Left hindlimb (tissue), 1 donor: ENCODE results near the gene KLHL17.
"Not testable (repeated sequence)": the region's sequence is repeated elsewhere in the genome, so short reads cannot be mapped to it uniquely, and the experiment has no call there.

ENCODE experiments used
- DNase-seq: peaks from one replicate; pipeline ENCODE4 v3.0.0-alpha.2; 2018

Gene KLHL17

GRCh38 chr1:982765-983436 lies 22.5 kb downstream of the KLHL17 start:
- no peak for DNase-seq

GRCh38 chr1:983798-984475 lies 23.6 kb downstream of the KLHL17 start:
- DNase-seq: peak; percentile 68

- no peak for DNase-seq
These were observed 24.1 kb downstream of the KLHL17 start for GRCh38 chr1:984476-984814.

GRCh38 chr1:985126-985525 lies 24.7 kb downstream of the KLHL17 start:
- DNase-seq: no peak

GRCh38 chr1:988061-988460 lies 27.7 kb downstream of the KLHL17 start:
- not testable (repeated sequence) for DNase-seq

GRCh38 chr1:991275-991674 lies 30.9 kb downstream of the KLHL17 start:
- not testable (repeated sequence) for DNase-seq

GRCh38 chr1:991895-992294 lies 31.5 kb downstream of the KLHL17 start:
- DNase-seq: no peak

- no peak for DNase-seq
These were observed 32.0 kb downstream of the KLHL17 start for GRCh38 chr1:992362-992761.

GRCh38 chr1:993379-993995 lies 33.1 kb downstream of the KLHL17 start:
- DNase-seq: no peak

GRCh38 chr1:994546-994945 lies 34.2 kb downstream of the KLHL17 start:
- not testable (repeated sequence) for DNase-seq

- no peak for DNase-seq
These were observed 35.6 kb downstream of the KLHL17 start for GRCh38 chr1:995665-996633.

- DNase-seq: no peak
These were observed 36.7 kb downstream of the KLHL17 start for GRCh38 chr1:996851-997712.

- DNase-seq: no peak
These were observed 37.3 kb downstream of the KLHL17 start for GRCh38 chr1:997713-997992.

GRCh38 chr1:997993-998744 lies 37.8 kb downstream of the KLHL17 start:
- DNase-seq: no peak

GRCh38 chr1:998745-998994 lies 38.3 kb downstream of the KLHL17 start:
- DNase-seq: no peak

- no peak for DNase-seq
These were observed 38.8 kb downstream of the KLHL17 start for GRCh38 chr1:998995-999724.

GRCh38 chr1:999725-1000356 lies 39.5 kb downstream of the KLHL17 start, which contains the start of gene HES4:
TSS of gene HES4 (minus strand) at chr1:1000097. CDS start at chr1:999973, 124 bp downstream.
- DNase-seq: peak; percentile 95

- DNase-seq: peak; percentile 90
These were observed 40.1 kb downstream of the KLHL17 start for GRCh38 chr1:1000357-1001056.

GRCh38 chr1:1001057-1001783 lies 40.8 kb downstream of the KLHL17 start:
- DNase-seq: peak; percentile 57
